K562 (cell line): ENCODE measurements around the gene FRYL. TPM values are rescaled to one million over a fixed set of nuclear protein-coding genes. Genes with fewer than 3 reads are reported as not detected.
A peak's percentile ranks its signal among the peaks of the same experiment; 100 is the strongest.

Source experiments
- ATAC-seq: fragments of 200-7000 bp; cut with Tn5 transposase; 3 replicates; pipeline ENCODE4 v1.9.1; 2020; ENCODE audit warnings: moderate library complexity
- BruUV-seq: library from RNA; stranded (reverse); fragments of 400-500 nt; replicated peaks from 2 replicates; lab custom pipeline; 2021; lab: Mats Ljungman, UMichigan
- CTCF ChIA-PET: fragments of 300-600 bp; formaldehyde crosslinking; extraction: SDS; loops from one replicate; lab custom pipeline; 2021; ENCODE audit warnings: low intra/inter-chr PET ratio; lab: Yijun Ruan, JAX
- POLR2A ChIA-PET: fragments of 300-600, 350-650 bp; sonication (Branson Sonifier 250); formaldehyde crosslinking; extraction: SDS; loops from one replicate; lab custom pipeline; 2021; ENCODE audit warnings: antibody characterized with exemption, inconsistent platforms; lab: Yijun Ruan, JAX
- DNase-seq, 4 experiments: peaks; one replicate each; pipeline versions ENCODE4 v3.0.0 to v3.0.0-alpha.2; 2011 to 2018; ENCODE audit warnings: low spot score in 3 of 4, mixed read lengths in 3 of 4; ENCODE audit errors: extremely low read depth in 1 of 4
- FAIRE-seq: peaks from 2 replicates; lab custom pipeline; 2011; peaks lifted over from hg19 to GRCh38; lab: Jason Lieb, UNC
- H2AFZ ChIP-seq: 2 replicates; pipeline ENCODE4 v1.6.0; 2011; ENCODE audit warnings: low read depth, low read length, control low read depth, inconsistent platforms
- H3K27ac ChIP-seq: fragments of 200-600 bp; 3 replicates; pipeline ENCODE4 v1.8.0; 2011; ENCODE audit warnings: low read depth, mild to moderate bottlenecking, control low read depth, inconsistent platforms, low read length, moderate library complexity, mixed read lengths; ENCODE audit errors: extremely low read depth
- H3K27me3 ChIP-seq, 2 experiments: fragments of 300-600 bp in 1 of 2; 2 replicates in 1 of 2; 3 replicates in 1 of 2; pipeline versions ENCODE4 v1.6.0 to v1.8.0; 2011; ENCODE audit warnings: inconsistent platforms in 2 of 2, low read length in 2 of 2, mild to moderate bottlenecking in 1 of 2, mixed read lengths in 1 of 2, moderate library complexity in 1 of 2; ENCODE audit not compliant: control insufficient read depth in 2 of 2, insufficient read depth in 2 of 2
- H3K36me3 ChIP-seq: fragments of 300-600 bp; 3 replicates; pipeline ENCODE4 v1.8.0; 2011; ENCODE audit warnings: mild to moderate bottlenecking, low read length, inconsistent platforms; ENCODE audit not compliant: control insufficient read depth, insufficient read depth
- H3K4me1 ChIP-seq, 2 experiments: fragments of 200-600 bp in 1 of 2; replicated peaks in 1 of 2; 2 replicates in 1 of 2; 3 replicates in 1 of 2; pipeline versions ENCODE4 v1.5.1 to v1.8.0; 2011; ENCODE audit warnings: inconsistent platforms in 2 of 2, low read length in 2 of 2, mild to moderate bottlenecking in 1 of 2, mixed read lengths in 1 of 2, moderate library complexity in 1 of 2; ENCODE audit not compliant: control insufficient read depth in 2 of 2, insufficient read depth in 2 of 2
- H3K4me2 ChIP-seq: 2 replicates; pipeline ENCODE4 v1.6.1; 2011; ENCODE audit warnings: low read length, control low read depth, inconsistent platforms, mixed read lengths; ENCODE audit not compliant: insufficient read depth
- H3K4me3 ChIP-seq: fragments of 200-600 bp; sonication (generic), shearing (Covaris generic); 2 replicates; pipeline ENCODE4 v1.5.1; 2016; ENCODE audit warnings: control low read depth, inconsistent platforms
- H3K79me2 ChIP-seq: fragments of 200-600 bp; 3 replicates; pipeline ENCODE4 v1.8.0; 2011; ENCODE audit warnings: low read length, inconsistent platforms; ENCODE audit not compliant: control insufficient read depth, insufficient read depth
- H3K9ac ChIP-seq, 2 experiments: 2 replicates each; pipeline versions ENCODE4 v1.6.0 to v1.6.1; 2011; ENCODE audit warnings: low read depth in 2 of 2, low read length in 2 of 2, control low read depth in 1 of 2, inconsistent platforms in 1 of 2, mild to moderate bottlenecking in 1 of 2, mixed read lengths in 1 of 2; ENCODE audit not compliant: insufficient read depth in 1 of 2
- H3K9me1 ChIP-seq: one replicate; pipeline ENCODE4 v1.6.0; 2011; ENCODE audit warnings: inconsistent platforms, mild to moderate bottlenecking, low read length, moderate library complexity; ENCODE audit not compliant: control insufficient read depth, insufficient read depth
- H3K9me3 ChIP-seq: replicated peaks from 2 replicates; pipeline ENCODE4 v1.5.1; 2011; ENCODE audit warnings: low read depth, low read length, inconsistent platforms; ENCODE audit not compliant: control insufficient read depth, insufficient read depth
- H4K20me1 ChIP-seq: replicated peaks from 2 replicates; pipeline ENCODE4 v1.6.1; 2011; ENCODE audit warnings: low read length, inconsistent platforms, mixed read lengths; ENCODE audit not compliant: control insufficient read depth, insufficient read depth
- DACH1 ChIP-seq: fragments of 450-650 bp; IDR thresholded peaks from 2 replicates; pipeline ENCODE4 v1.6.1; 2018; ENCODE audit not compliant: partially characterized antibody
- ELF1 ChIP-seq: fragments of 200-800 bp; sonication (Bioruptor generic); IDR thresholded peaks from 2 replicates; pipeline ENCODE4 v1.6.1; 2016; ENCODE audit warnings: missing genetic modification characterization, missing compliant biosample characterization
- FOXA1 ChIP-seq: fragments of 450-650 bp; IDR thresholded peaks from 2 replicates; pipeline ENCODE4 v1.6.1; 2016; ENCODE audit warnings: mild to moderate bottlenecking, borderline replicate concordance
- NRF1 ChIP-seq, 2 experiments: fragments of 450-650 bp; IDR thresholded peaks in 1 of 2; conservative IDR thresholded peaks in 1 of 2; 2 replicates each; pipeline ENCODE4 v1.6.1; 2014; ENCODE audit warnings: mild to moderate bottlenecking in 2 of 2
- TAF15 ChIP-seq: fragments of 200-400 bp; formaldehyde crosslinking; IDR thresholded peaks from 2 replicates; pipeline ENCODE4 v1.6.1; 2017; ENCODE audit warnings: mild to moderate bottlenecking, low read depth, low read length, moderate library complexity
- ZEB2 ChIP-seq: fragments of 450-650 bp; IDR thresholded peaks from 2 replicates; pipeline ENCODE4 v1.6.1; 2016
- WGBS: fragments of 100-300 bp; shearing (Covaris generic); methylation state at CpG from one replicate; pipeline ENCODE4 v1.1.6; 2016; ENCODE audit warnings: low coverage, mixed read lengths; ENCODE audit not compliant: insufficient coverage; ENCODE audit errors: missing lambda C conversion rate; 5-methylcytosine and 5-hydroxymethylcytosine counted together
- in situ Hi-C: fragments of 300-500 bp; cut with MboI; formaldehyde crosslinking; loops from 4 replicates; pipeline ENCODE4 v1.15.0; 2018; ENCODE audit warnings: inconsistent platforms, mixed read lengths
- intact Hi-C: fragments of 100-400 bp; cut with micrococcal nuclease; formaldehyde crosslinking; loops from 2 replicates; pipeline ENCODE4 v1.14.2; 2022
- polyA plus RNA-seq, 8 experiments: library from polyadenylated mRNA; depleted of rRNA in 4 of 8; stranded (reverse) in 5 of 8; unstranded in 3 of 8; fragments of >200 nt; fragmentation: Nextera tagmentation in 2 of 8; fragmentation: Illumina TruSeq in 1 of 8; extraction: Ambion mirVana in 2 of 8; extraction: Trizol in 1 of 8; gene quantifications; 2 replicates each; pipeline versions ENCODE4 v1.2.1 to v1.2.3, GENCODE V29; 2011 to 2014; ENCODE audit warnings: inconsistent platforms in 1 of 8, missing spikeins in 1 of 8
- total RNA-seq, 7 experiments: library from RNA; depleted of rRNA in 6 of 7; stranded (reverse); fragments of >200 nt in 6 of 7; fragmentation: Illumina TruSeq in 2 of 7; extraction: Trizol in 2 of 7; gene quantifications; 2 replicates each; pipeline versions ENCODE4 v1.2.1 to v1.2.3, GENCODE V29; 2011 to 2021; ENCODE audit warnings: low replicate concordance in 1 of 7
- TF ChIP-seq, protein P1 (sequence below): fragments of 250-450 bp; sonication (Bioruptor Pico); IDR thresholded peaks from 2 replicates; pipeline ENCODE4 v1.8.0; 2022; ENCODE audit warnings: moderate library complexity, mild to moderate bottlenecking, inconsistent platforms

Gene FRYL
- total and polyA plus RNA-seq, 9 of the 15 experiments (the other 6 are each of a cell fraction or from before 2014, with no cell fraction given), result 7.2 to 34.9 (median 15.9) TPM

DNA sequence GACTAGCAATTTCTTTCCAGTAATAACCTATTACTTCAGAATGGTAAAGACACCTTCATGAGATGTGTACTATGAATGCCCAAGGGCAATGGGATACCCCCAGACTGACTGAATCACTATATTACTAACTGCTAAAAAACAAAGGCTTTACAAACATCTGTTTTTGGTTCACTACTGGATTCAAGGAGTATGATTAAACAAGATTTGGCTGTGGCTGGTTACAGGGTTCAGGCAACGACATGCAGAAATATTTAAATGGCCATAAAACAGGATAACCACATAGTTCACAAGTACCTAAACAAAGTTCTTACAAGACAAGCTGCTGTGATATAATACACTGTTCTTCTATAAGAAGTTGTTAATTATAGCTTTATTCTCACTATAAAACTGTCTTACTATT, 128.2 kb downstream of the FRYL start:
- peaks cover 0 to 5% of the 10 kb centered on the region in 2 experiments; a peak in 1 of 5 replicates for H3K4me1 ChIP-seq
- in situ Hi-C loops, result no loop called here
- H3K79me2 ChIP-seq, result peaks cover 7% of the 10 kb centered on the region; the same call in 1 of the 3 replicates
- H4K20me1 ChIP-seq, result no peaks in the 10 kb centered on the region; the same call in 1 of the 2 replicates
- WGBS, result 40% methylated on average over 1 of the region's 1 CpG
- TF ChIP-seq NRF1 (conservative IDR thresholded peaks at IDR 0.05 in 1 of 2, IDR thresholded peaks at IDR 0.05 in 1 of 2), result no peak
- TF ChIP-seq ZEB2, result no peak
- TF ChIP-seq FOXA1, result no peak
- TF ChIP-seq ELF1 (tag), result no peak
- TF ChIP-seq, protein P1, sequence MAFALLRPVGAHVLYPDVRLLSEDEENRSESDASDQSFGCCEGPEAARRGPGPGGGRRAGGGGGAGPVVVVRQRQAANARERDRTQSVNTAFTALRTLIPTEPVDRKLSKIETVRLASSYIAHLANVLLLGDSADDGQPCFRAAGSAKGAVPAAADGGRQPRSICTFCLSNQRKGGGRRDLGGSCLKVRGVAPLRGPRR (CRISPR knock-in tag), result no peak
- TF ChIP-seq DACH1, result no peak
- no peak for TF ChIP-seq TAF15
- H3K9ac ChIP-seq, result no peak overlapping the region
- no peak overlapping the region for H3K4me2 ChIP-seq
- CTCF ChIA-PET, result no interaction called here
- POLR2A ChIA-PET, result no interaction called here
- DNase-seq (no peak), ATAC-seq (peak; percentile 36; the same call in 2 of the 3 replicates), FAIRE-seq (no peak)
- no peaks in the 10 kb centered on the region; the same call in 2 of the 3 replicates for H3K36me3 ChIP-seq
- H2AFZ ChIP-seq, result no peak overlapping the region
- H3K9me1 ChIP-seq, result no peaks in the 10 kb centered on the region
- intact Hi-C loops, result no loop called here
- no peaks in the 10 kb centered on the region for H3K27me3 ChIP-seq
- no TSS peak for BruUV-seq
- H3K9me3 ChIP-seq, result no peaks in the 10 kb centered on the region
- no peak overlapping the region for H3K27ac ChIP-seq
- no peak overlapping the region for H3K4me3 ChIP-seq
